ENCODE results near the gene SEC14L3. TPM values are rescaled to one million over a fixed set of nuclear protein-coding genes. Genes with fewer than 3 reads are reported as not detected.
A peak's percentile ranks its signal among the peaks of the same experiment; 100 is the strongest.

SEC14L3 gene
- total and polyA plus RNA-seq, 2 of the 13 experiments (the other 11 are each of a cell fraction or from before 2014, with no cell fraction given) = not detected

DNA sequence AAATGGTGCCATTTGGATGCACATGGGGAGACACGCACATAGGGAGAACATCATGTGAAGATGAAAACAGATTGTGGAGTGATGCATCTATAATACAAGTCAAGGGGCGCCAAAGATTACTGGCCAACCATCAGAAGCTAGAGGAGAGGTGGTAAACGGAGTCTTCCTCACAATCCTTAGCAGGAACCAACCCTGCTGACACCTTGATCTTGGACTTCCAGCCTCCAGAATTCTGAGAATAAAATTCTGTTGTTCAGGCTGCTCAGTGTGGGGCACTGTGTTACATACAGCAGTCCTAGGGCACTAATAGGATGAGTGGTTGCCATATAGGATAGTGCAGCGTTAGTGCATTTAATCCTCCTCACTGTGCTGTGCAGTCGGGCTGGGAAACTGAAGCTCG, 41.6 kb upstream of the SEC14L3 start (continued):
- no peak for TF ChIP-seq AHDC1 (CRISPR knock-in tag; IDR thresholded peaks at IDR 0.05; ENCODE audit: borderline replicate concordance)
- TF ChIP-seq LRRFIP1 (CRISPR knock-in tag; conservative IDR thresholded peaks at IDR 0.05) = no peak

DNA sequence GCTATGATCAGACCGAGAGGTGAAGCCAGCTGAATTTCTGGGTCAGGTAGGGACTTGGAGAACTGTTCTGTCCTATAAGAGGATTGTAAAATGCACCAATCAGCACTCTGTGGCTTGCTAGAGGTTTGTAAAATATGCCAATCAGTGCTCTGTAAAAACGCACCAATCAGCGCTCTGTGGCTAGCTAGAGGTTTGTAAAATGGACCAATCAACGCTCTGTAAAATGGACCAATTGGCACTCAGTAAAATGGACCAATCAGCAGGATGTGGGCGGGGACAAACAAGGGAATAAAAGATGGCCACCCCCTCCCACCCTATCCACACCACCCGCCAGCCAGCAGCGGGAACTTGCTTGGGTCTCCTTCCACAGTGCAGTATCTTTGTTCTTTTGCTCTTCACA, 40.1 kb upstream of the SEC14L3 start:
- Histone ChIP-seq H3K9ac (ENCODE audit: insufficient read depth, low read depth, low read length) (no peak overlapping the region), H3K9me3 (ENCODE audit: low read length) (no peaks in the 10 kb centered on the region), H3K79me2 (ENCODE audit: insufficient read depth, low read length) (no peaks in the 10 kb centered on the region), H3K4me3 (replicated peaks in 1 of 3; ENCODE audit: insufficient read depth in 1 of 3, low read depth in 2 of 3, low read length in 3 of 3) (no peak overlapping the region), H2AFZ (ENCODE audit: low read length) (no peak overlapping the region), H4K20me1 (ENCODE audit: insufficient read depth, low read length) (no peaks in the 10 kb centered on the region), H3K4me1 (ENCODE audit: insufficient read depth, low read length) (peaks cover 43% of the 10 kb centered on the region), H3K27ac (ENCODE audit: extremely low read length, insufficient read depth, low read length) (no peak overlapping the region), H3K4me2 (ENCODE audit: low read depth, low read length) (no peak overlapping the region), H3K36me3 (replicated peaks in 1 of 2; ENCODE audit: control insufficient read depth in 1 of 2, insufficient read depth in 2 of 2, low read length in 2 of 2) (no peaks in the 10 kb centered on the region), H3K27me3 (ENCODE audit: control insufficient read depth in 1 of 2, insufficient read depth in 2 of 2, low read length in 2 of 2) (0 out of 5 replicates have a peak, but pooled peaks cover 1 to 4% of the 10 kb centered on the region in 2 experiments)
- ChIA-PET POLR2A (no interaction called here), CTCF (ENCODE audit: low intra/inter-chr PET ratio, low total read pairs) (no interaction called here)
- BruUV-seq (replicated peaks) = no TSS peak
- ATAC-seq (no peak), FAIRE-seq (no peak), DNase-seq (ENCODE audit: low spot score) (no peak)
- in situ Hi-C loops (cut with HindIII; ENCODE audit: extremely low pct_ligation_motif_present, low pct_unique_long_range_greater_than_20kb) = no loop called here
- intact Hi-C loops (cut with micrococcal nuclease; ENCODE audit: unreplicated experiment) = no loop called here
- TF ChIP-seq ZNF354B (CRISPR knock-in tag; IDR thresholded peaks at IDR 0.05) (no peak), MAFK (conservative IDR thresholded peaks at IDR 0.05 in 1 of 2, IDR thresholded peaks at IDR 0.05 in 1 of 2; ENCODE audit: low read length in 2 of 2) (peak; percentile 9 to 25; a peak in 1 of 4 replicates), JARID2 (CRISPR knock-in tag; IDR thresholded peaks at IDR 0.05; ENCODE audit: insufficient replicate concordance) (no peak), NFYB (CRISPR knock-in tag; IDR thresholded peaks at IDR 0.05) (peak; percentile 70), ZSCAN25 (CRISPR knock-in tag; IDR thresholded peaks at IDR 0.05) (no peak), ZSCAN9 (CRISPR knock-in tag; IDR thresholded peaks at IDR 0.05; ENCODE audit: borderline replicate concordance) (no peak), ZNF12 (CRISPR knock-in tag; IDR thresholded peaks at IDR 0.05) (no peak), NFYC (CRISPR knock-in tag; IDR thresholded peaks at IDR 0.05) (peak; percentile 54), MAFF (IDR thresholded peaks at IDR 0.05; ENCODE audit: low read depth, low read length) (0 out of 2 replicates have a peak, but pooled peaks have one; percentile 13)
- WGBS (ENCODE audit: low lambda C conversion rate) = 79% methylated on average over 7 of the region's 7 CpGs

Data from HepG2 (cell line).